RCC 7860 (cell line): ENCODE results near the gene THADA.
"Not testable (repeated sequence)": the region's sequence is repeated elsewhere in the genome, so short reads cannot be mapped to it uniquely, and the experiment has no call there.

ENCODE experiments used
- DNase-seq: peaks from one replicate; pipeline ENCODE4 v3.0.0-alpha.2; 2015; ENCODE audit warnings: low spot score
- FAIRE-seq: peaks from 2 replicates; lab custom pipeline; 2012; peaks lifted over from hg19 to GRCh38; lab: Jason Lieb, UNC

THADA gene

GRCh38 chr2:43201016-43201415, 394.8 kb downstream of the THADA start:
- no peak for FAIRE-seq

GRCh38 chr2:43199492-43200488, 396.0 kb downstream of the THADA start:
- DNase-seq (peak; percentile 57), FAIRE-seq (no peak)

More at GRCh38 chr2:43201016-43201415, 394.8 kb downstream of the THADA start:
- no peak for DNase-seq

- no peak for FAIRE-seq
- DNase-seq = no peak
Measured at GRCh38 chr2:43198263-43198662, 397.6 kb downstream of the THADA start.

DNA sequence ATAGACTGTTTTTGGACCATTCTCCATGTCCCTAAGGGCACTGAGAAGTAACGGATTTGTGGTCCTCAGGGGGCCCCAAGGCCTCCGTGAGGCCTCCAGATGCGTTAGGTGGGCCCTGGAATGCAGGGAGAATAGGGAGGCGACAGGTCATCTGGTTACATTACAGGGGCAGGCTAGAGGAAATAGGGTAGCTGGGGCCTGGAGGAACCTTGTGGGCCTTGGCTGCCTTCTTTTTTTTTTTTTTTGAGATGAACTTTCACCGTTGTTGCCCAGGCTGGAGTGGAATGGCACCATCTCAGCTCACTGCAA, 398.3 kb downstream of the THADA start:
- no peak for DNase-seq
- no peak for FAIRE-seq

GRCh38 chr2:43196768-43197587, 398.9 kb downstream of the THADA start:
- DNase-seq (no peak), FAIRE-seq (no peak)

GRCh38 chr2:43194121-43194869, 401.5 kb downstream of the THADA start:
- FAIRE-seq = peak; percentile 15
- peak; percentile 68 for DNase-seq

DNA sequence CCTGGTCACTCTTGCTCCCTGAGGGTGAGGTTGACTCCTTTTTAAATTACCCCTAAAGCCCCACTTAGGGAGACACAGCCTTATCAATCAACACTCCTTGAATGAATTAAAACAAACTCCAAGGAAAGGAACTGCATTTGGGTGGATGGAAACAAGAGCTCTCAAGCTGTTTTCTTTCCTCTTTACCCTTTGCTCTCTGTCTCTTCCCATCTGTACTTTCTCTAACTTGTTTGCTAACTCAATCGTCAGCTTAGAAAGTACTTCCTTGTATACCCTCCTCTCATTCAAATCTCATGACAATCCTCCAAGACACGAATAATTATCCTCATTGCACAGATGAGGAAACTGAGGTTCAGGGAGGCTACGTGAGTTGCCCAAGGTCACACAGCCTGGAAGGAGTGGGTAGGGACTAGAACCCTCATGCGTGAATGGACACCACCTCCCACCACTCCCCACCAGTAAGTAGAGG, 402.2 kb downstream of the THADA start:
- FAIRE-seq (no peak), DNase-seq (peak; percentile 3)

GRCh38 chr2:43192744-43193651, 402.8 kb downstream of the THADA start:
- FAIRE-seq (no peak), DNase-seq (no peak)

- no peak for DNase-seq
- FAIRE-seq = no peak
Measured at GRCh38 chr2:43191947-43192516, 403.8 kb downstream of the THADA start.

DNA sequence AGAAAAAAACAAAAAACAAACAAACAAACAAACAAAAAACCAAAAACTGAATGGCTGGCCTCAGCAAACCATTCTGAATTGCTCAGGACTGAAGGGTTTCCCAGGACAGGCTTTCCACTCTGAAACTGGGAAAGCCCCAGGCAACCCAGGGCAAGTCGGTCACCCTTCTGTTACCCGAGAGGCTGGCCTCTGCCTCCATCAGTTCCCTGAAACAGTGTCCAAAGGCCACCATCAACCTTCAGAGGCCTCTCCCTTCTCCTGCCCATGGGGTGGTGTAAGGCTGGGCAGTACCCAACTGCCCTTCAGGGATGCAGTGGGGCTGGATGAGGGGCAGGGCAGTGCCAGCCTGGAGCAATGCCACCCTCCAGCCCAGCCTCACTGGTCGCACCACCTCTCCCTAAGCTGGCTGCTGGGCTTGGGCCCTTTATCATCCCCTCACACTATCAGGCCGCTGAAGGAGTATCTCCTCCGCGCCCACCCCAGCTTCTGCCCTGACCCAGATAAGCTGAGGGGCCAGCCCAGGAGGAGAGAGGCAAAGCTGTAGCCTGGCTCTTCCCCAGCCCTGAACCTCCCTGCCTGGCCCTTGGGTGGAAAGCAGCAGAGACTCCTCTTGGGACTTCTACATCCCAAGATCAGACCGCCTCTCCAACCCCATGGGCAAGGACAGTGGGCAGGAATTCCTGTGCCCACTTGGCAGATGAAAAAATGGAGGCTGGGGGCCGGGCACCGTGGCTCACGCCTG, 405.4 kb downstream of the THADA start:
- no peak for FAIRE-seq
- no peak for DNase-seq

DNA sequence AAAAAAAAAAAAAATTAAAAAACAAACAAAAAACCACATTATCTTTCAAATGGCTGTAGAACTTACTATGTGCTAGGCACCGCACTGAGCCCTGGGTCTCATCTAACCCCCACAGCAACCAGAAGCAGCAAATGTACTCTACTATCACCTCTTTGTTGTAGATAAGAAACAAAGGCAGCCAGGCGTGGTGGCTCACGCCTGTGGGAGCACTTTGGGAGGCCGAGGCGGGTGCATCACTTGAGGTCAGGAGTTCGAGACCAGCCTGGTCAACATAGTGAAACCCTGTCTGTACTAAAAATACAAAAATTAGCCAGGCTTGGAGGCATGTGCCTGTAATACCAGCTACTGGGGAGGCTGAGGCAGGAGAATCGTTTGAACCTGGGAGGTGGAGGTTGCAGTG, 406.0 kb downstream of the THADA start:
- not testable (repeated sequence) for DNase-seq, FAIRE-seq

DNA sequence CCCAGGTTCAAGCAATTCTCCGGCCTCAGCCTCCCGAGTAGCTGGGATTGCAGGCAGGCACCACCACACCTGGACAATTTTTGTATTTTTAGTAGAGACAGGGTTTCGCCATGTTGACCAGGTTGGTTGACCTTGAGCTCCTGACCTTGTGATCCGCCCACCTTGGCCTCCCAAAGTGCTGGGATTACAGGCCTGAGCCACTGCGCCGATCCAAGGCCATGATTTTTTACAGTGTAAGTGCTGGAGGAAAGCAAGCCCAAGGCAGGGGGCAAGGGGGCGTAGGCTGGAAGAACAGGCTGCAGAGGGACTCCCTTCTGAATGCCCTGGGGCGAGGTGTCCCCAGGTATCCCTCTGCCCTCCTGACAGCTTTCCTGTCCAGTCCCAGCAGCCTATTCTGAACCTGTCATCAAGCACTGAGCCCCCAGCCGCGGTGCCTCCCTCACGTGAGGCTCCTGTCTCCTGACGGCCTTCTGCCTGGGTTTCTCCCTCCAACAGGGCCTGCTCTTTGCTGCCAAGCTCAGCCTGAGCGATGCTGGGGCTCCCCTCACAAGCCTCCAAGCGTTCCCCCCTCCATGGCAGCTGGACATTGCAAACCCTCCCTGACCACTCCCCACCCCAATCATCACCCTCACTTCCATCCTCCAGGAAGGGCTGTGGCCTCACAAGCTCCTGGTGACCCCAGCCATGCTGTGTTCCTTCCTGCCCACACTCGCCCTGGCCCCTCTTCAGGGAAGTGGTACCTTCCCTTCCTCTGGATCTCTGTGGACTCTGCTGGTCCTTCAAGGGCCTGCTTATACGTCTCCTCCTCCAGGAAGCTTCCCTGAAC, 407.1 kb downstream of the THADA start:
- FAIRE-seq (no peak), DNase-seq (no peak)

DNA sequence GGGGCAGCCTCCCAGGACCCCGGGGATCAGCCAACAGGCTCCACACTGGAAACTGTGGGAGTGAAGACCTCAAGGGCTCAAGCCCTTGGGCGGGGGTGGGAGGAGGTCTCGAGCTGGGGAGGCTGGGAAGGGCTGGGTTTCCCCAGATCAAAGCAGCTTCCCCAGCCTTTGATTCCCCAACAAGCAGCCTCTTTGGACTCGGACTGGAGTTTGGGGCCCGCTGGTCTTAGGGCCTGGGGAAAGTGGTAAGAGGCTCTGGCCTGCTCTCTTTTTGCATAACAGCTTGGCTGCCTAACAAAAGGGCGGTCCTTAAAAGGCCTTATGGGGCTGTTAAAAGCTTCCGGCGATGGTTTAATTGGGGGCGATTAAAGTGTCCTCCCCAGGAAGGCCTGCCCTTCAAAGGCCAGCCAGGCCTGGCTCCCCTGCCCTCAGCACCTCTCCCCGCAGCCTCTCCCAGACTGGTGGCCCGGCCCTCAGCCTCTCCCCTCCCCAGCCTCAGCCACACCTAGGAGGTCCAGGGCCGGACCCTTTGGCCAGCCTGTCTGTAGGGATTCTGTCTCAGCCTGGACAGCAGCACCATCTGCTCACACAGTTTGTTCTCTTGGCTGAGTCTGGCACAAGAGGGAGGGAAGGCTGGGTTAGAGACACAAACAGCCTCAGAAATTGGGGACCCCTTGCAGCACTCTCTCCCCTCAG, 409.0 kb downstream of the THADA start:
- no peak for DNase-seq

GRCh38 chr2:43186321-43186678, 409.5 kb downstream of the THADA start:
- FAIRE-seq = no peak
- no peak for DNase-seq

More for the DNA sequence above, 409.0 kb downstream of the THADA start:
- FAIRE-seq = no peak

GRCh38 chr2:43185146-43185545, 410.7 kb downstream of the THADA start:
- peak; percentile 64 for DNase-seq

GRCh38 chr2:43184339-43184895, 411.4 kb downstream of the THADA start:
- DNase-seq (peak; percentile 100), FAIRE-seq (peak; percentile 95)

More at GRCh38 chr2:43185146-43185545, 410.7 kb downstream of the THADA start:
- no peak for FAIRE-seq

DNA sequence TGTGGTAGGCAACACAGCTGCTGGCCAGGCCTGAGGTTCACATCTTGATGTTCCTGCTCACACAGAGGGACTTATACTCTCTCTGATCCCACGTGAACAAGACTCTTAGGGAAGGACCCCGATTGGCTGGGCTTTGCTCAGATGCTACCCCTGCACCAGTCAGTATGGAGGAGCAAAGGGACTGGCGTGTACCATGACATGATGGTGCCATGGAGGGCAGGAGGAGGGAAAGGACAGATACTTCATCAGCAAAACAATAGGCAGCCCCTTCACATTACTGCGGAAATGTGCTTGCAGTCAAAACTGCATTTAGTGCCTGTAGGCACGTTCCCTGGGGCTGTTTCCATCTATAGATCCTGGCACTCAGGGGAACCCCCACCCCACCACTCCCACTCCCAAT, 412.1 kb downstream of the THADA start:
- DNase-seq (no peak), FAIRE-seq (no peak)
